Measurements from ENCODE around the gene CLEC20A. TPM values are rescaled to one million over a fixed set of nuclear protein-coding genes. Genes with fewer than 3 reads are reported as not detected.

Gene CLEC20A
- total and polyA plus RNA-seq, 2 experiments from 2014 or later = not detected

DNA sequence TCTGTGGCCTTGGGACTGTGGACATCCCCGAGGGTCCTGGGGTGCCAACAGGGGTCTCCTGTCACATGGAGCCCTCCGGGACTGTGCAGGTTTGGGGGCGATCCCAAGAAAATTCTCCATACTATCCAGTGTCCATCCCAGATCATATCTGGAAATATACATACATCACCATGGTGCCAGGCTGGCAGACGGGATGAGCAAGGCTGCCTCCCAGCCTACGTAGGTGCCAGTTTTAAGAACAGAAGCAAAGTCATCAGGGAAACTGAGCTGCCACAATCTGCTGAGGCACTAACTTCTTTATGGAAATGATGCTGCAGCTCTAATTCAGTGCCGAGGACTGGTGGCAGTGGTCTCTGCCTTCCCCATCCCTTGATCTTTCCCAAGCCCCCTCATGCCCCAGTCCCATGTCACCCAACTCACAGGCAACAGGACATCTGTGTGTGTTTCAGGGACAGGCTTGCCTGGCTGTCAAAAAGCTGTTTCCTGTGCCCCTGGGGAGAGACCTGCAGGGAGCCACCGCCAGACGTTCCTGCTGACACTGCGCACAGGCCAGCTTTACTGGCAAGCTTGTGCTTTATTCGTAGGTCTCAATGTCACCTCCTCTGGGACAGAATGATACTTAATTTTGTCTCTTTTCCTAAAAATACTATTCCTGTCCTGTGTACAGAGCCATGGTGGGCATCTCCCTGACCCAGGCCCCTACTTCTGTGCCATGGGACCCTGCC lies 31.6 kb upstream of the CLEC20A start (continued):
- no peak for TF ChIP-seq ZNF462 (CRISPR knock-in tag; IDR thresholded peaks at IDR 0.05)
- TF ChIP-seq REST (IDR thresholded peaks at IDR 0.05; ENCODE audit: unreplicated experiment) = no peak
- TF ChIP-seq CREB1 (CRISPR knock-in tag; IDR thresholded peaks at IDR 0.05; ENCODE audit: low read depth) = no peak
- no peak for TF ChIP-seq STAT1 (IDR thresholded peaks at IDR 0.05; ENCODE audit: unreplicated experiment)
- TF ChIP-seq, protein P1, sequence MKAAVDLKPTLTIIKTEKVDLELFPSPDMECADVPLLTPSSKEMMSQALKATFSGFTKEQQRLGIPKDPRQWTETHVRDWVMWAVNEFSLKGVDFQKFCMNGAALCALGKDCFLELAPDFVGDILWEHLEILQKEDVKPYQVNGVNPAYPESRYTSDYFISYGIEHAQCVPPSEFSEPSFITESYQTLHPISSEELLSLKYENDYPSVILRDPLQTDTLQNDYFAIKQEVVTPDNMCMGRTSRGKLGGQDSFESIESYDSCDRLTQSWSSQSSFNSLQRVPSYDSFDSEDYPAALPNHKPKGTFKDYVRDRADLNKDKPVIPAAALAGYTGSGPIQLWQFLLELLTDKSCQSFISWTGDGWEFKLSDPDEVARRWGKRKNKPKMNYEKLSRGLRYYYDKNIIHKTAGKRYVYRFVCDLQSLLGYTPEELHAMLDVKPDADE (IDR thresholded peaks at IDR 0.05) = no peak
- TF ChIP-seq EZH2 (IDR thresholded peaks at IDR 0.05; ENCODE audit: low read depth, unreplicated experiment) = no peak

Measured in GM23338 (cell line).